Transverse colon (tissue), 4 donors: ENCODE data around the gene CDK2. TPM values are rescaled to one million over a fixed set of nuclear protein-coding genes. Genes with fewer than 3 reads are reported as not detected.

ENCODE experiments used
- DNase-seq: peaks from one replicate; pipeline ENCODE4 v3.0.0-alpha.2; 2019
- H3K27ac ChIP-seq, 4 donors: fragments of 200-600 bp; sonication (generic); 2 replicates each; pipeline ENCODE4 v1.5.1; 2016 to 2018; ENCODE audit warnings: inconsistent platforms in 4 of 4
- H3K27me3 ChIP-seq: fragments of 200-600 bp; sonication (generic); 2 replicates; pipeline ENCODE4 v1.5.1; 2017; ENCODE audit warnings: inconsistent platforms
- H3K36me3 ChIP-seq, 4 donors: fragments of 200-600 bp; sonication (generic); 2 replicates each; pipeline ENCODE4 v1.5.1; 2017 to 2019; ENCODE audit warnings: inconsistent platforms in 4 of 4
- H3K4me1 ChIP-seq, 4 donors: fragments of 200-600 bp; sonication (generic); 2 replicates each; pipeline ENCODE4 v1.5.1; 2017 to 2020; ENCODE audit warnings: inconsistent platforms in 4 of 4
- H3K4me3 ChIP-seq, 4 donors: fragments of 200-600 bp; sonication (generic); 1 replicate in 1 of 4; 2 replicates in 3 of 4; pipeline versions ENCODE4 v1.5.1 to v1.6.1; 2017 to 2019; ENCODE audit warnings: inconsistent platforms in 4 of 4
- H3K9me3 ChIP-seq, 2 donors: fragments of 200-600 bp; sonication (generic); 2 replicates each; pipeline ENCODE4 v1.5.1; 2017 to 2019; ENCODE audit warnings: inconsistent platforms in 2 of 2
- EP300 ChIP-seq: sonication (generic); formaldehyde crosslinking; IDR thresholded peaks from one replicate; pipeline ENCODE4 v1.6.1; 2017; ENCODE audit warnings: antibody characterized with exemption, low read depth
- POLR2A ChIP-seq: fragments of 450-650 bp; IDR thresholded peaks from one replicate; pipeline ENCODE4 v1.6.1; 2016; ENCODE audit warnings: antibody characterized with exemption, mild to moderate bottlenecking, moderate library complexity
- POLR2AphosphoS5 ChIP-seq, 3 donors: sonication (generic); formaldehyde crosslinking; IDR thresholded peaks; one replicate each; pipeline ENCODE4 v1.6.1; 2016; ENCODE audit warnings: antibody characterized with exemption in 3 of 3
- WGBS, 2 donors: methylation state at CpG; one replicate each; pipeline ENCODE4 v1.1.5; 2018; ENCODE audit warnings: low coverage in 1 of 2; 5-methylcytosine and 5-hydroxymethylcytosine counted together
- in situ Hi-C, 4 donors: fragments of 200-750 bp; cut with MboI; loops; one replicate each; pipeline versions ENCODE4 v1.15.0 to v1.15.1; 2017; ENCODE audit warnings: low sequenced_read_pairs in 3 of 4, low pct_ligation_motif_present in 1 of 4, low pct_unique_long_range_greater_than_20kb in 1 of 4
- intact Hi-C: fragments of 100-400 bp; cut with DNase I; formaldehyde crosslinking; loops from one replicate; pipeline ENCODE4 v1.15.1; 2023; ENCODE audit warnings: low total_unique reads
- total RNA-seq, 4 donors: library from RNA; depleted of rRNA; stranded (reverse); fragments of >200 nt; gene quantifications; one replicate each; pipeline ENCODE4 v1.1.0, GENCODE V29; 2016
- TF ChIP-seq, protein P1 (sequence below), 5 experiments: fragments of 200-600 bp in 3 of 5; fragments of 450-650 bp in 2 of 5; sonication (generic) in 3 of 5; IDR thresholded peaks; 1 replicate in 2 of 5; 2 replicates in 3 of 5; pipeline ENCODE4 v1.5.1; 2016 to 2017; ENCODE audit warnings: antibody characterized with exemption in 5 of 5, inconsistent platforms in 3 of 5, mild to moderate bottlenecking in 2 of 5, moderate library complexity in 1 of 5

Gene CDK2
- total RNA-seq, 4 donors from 2014 or later: 6.7 to 22.3 (median 11.1) TPM

DNA sequence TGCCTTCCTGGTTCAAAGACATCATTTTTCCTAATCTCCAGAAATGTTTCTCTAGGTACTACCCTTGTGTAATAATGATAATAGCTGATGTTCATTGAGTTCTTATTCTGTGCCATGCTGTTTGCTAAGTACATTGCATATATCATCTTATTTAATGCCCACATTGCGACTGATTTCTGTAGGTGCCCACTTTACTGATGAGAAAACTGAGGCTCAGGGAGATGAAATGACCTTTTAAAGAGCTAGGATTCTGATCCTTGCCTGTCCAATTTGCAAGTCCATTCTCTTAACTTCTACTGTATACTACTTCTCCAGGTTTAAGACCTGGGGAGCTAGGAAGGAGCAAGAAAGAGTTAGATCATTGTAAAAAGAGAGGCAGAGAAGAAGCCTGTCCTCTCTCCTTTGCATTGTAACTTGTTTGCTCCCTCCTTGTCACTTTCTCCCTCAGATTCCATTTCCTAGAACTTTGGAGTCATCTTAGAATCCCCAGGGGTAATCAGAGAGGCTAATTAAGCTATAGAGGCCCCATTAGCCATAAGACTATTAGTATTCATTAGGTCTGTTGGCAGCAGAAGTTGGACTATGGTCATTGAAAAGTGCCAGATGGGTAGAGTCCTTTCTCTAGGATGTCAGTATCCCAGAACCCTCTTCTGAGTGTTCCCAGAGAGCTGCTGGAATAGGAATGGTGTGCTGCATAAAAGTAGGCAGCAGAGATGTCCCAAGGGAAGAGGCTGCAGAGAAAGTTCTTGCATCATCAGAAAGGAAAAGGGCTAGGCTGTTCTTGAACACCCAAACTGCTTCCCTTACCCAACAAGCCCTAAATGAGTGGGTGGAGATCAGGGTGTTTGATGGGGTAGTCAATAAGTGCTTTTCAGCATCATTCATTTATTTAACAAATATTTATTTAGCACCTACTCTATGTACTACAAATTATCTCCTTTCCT is 32.6 kb upstream of the CDK2 start:
- Histone ChIP-seq H3K9me3 (no peaks in the 10 kb centered on the region), H3K36me3 (no peaks in the 10 kb centered on the region), H3K4me3 (peak overlapping the region in 1 of 4 donors; percentile 77), H3K4me1 (peaks cover 17 to 46% (median 41%) of the 10 kb centered on the region in 4 donors), H3K27ac (peak overlapping the region in 3 of 4 donors; percentile 92 to 99 (median 97)), H3K27me3 (no peaks in the 10 kb centered on the region)
- TF ChIP-seq, protein P1, sequence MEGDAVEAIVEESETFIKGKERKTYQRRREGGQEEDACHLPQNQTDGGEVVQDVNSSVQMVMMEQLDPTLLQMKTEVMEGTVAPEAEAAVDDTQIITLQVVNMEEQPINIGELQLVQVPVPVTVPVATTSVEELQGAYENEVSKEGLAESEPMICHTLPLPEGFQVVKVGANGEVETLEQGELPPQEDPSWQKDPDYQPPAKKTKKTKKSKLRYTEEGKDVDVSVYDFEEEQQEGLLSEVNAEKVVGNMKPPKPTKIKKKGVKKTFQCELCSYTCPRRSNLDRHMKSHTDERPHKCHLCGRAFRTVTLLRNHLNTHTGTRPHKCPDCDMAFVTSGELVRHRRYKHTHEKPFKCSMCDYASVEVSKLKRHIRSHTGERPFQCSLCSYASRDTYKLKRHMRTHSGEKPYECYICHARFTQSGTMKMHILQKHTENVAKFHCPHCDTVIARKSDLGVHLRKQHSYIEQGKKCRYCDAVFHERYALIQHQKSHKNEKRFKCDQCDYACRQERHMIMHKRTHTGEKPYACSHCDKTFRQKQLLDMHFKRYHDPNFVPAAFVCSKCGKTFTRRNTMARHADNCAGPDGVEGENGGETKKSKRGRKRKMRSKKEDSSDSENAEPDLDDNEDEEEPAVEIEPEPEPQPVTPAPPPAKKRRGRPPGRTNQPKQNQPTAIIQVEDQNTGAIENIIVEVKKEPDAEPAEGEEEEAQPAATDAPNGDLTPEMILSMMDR (IDR thresholded peaks at IDR 0.05): no peak
- TF ChIP-seq POLR2AphosphoS5 (IDR thresholded peaks at IDR 0.05) (peak in 1 of 3 donors; percentile 2), POLR2A (no peak), EP300 (no peak)
- DNase-seq: no peak
- intact Hi-C loops: no loop called here
- in situ Hi-C loops: loop anchor here in 2 of 4 donors (10.0 to 25.0 kb wide), 4 partner anchors 119 to 199 kb away; partner anchors contain the start of genes ORMDL2 (in 2 of the 2), SARNP (in 2 of the 2) and GDF11 (in 1 of the 2)
- WGBS, 2 donors: 93 to 100% methylated on average over 1 of the region's 1 CpG

DNA sequence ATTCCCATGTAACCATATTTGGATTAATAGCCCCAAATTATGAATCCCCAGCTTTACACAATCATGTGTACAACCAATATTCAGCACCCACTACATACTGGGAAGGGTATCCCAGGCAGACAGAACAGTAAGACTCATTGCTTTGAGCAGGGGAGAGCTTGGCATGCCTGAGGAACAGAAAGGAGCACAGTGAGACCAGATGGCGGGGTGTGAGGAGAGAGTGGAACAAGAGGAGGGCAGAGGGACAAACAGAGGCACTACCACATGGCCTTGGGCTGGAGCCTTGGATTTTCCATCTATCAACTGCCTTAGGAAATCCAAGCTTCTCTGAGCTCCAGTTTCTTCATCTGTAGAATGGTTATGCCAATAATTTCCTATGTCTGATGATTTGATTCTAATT is 31.9 kb upstream of the CDK2 start:
- Histone ChIP-seq H3K4me1 (peaks cover 10 to 42% (median 35%) of the 10 kb centered on the region in 4 donors), H3K4me3 (no peak overlapping the region), H3K27me3 (no peaks in the 10 kb centered on the region), H3K27ac (no peak overlapping the region), H3K9me3 (no peaks in the 10 kb centered on the region), H3K36me3 (no peaks in the 10 kb centered on the region)
- TF ChIP-seq POLR2A: no peak
- no peak for TF ChIP-seq EP300
- TF ChIP-seq, protein P1 (IDR thresholded peaks at IDR 0.05): no peak
- intact Hi-C loops: loop anchor here (5.0 kb wide), 1 partner anchor 942 kb away; no protein-coding TSS in a partner anchor
- DNase-seq: no peak
- in situ Hi-C loops: loop anchor here in 3 of 4 donors (5.0 to 25.0 kb wide), 5 partner anchors 120 to 200 kb away; partner anchors contain the start of genes ORMDL2 (in 2 of the 3), SARNP (in 2 of the 3) and GDF11 (in 1 of the 3)
- 80 to 100% methylated on average over 1 of the region's 1 CpG for WGBS, 2 donors

DNA sequence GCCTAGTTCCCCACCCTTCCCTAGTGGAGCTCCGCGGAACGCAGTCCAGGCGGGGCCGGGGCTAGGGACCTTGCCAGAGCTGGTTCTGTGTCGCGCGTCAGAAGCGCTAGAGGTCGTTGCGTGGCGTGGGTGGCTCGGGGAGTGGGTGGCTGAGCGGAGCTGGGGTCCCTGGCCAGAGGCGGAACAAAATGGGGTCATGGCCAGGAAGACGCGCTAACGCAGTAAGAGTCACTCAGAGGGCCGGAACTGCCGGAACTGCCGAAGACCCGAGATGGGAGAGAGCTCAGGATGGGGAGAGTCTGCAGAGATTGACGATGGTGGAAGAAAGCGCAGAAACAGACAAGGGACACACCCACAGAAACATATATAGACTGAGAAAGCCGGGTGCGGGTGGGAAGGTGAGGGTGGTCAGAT is 30.9 kb upstream of the CDK2 start:
- Histone ChIP-seq H3K27ac (peak overlapping the region; percentile 23 to 59 (median 32)), H3K4me1 (peaks cover 8 to 40% (median 30%) of the 10 kb centered on the region in 4 donors), H3K27me3 (no peaks in the 10 kb centered on the region), H3K4me3 (peak overlapping the region in 1 of 4 donors; percentile 17), H3K9me3 (no peaks in the 10 kb centered on the region), H3K36me3 (no peaks in the 10 kb centered on the region)
- intact Hi-C loops: loop anchor here (5.0 kb wide), 1 partner anchor 943 kb away; no protein-coding TSS in a partner anchor
- TF ChIP-seq, protein P1 (IDR thresholded peaks at IDR 0.05): no peak
- TF ChIP-seq POLR2AphosphoS5 (IDR thresholded peaks at IDR 0.05) (no peak), POLR2A (no peak), EP300 (no peak)
- no peak for DNase-seq
- in situ Hi-C loops: loop anchor here in 3 of 4 donors (5.0 to 25.0 kb wide), 5 partner anchors 121 to 201 kb away; partner anchors contain the start of genes ORMDL2 (in 2 of the 3), SARNP (in 2 of the 3) and GDF11 (in 1 of the 3)
- 77% methylated on average over 26 of the region's 26 CpGs; no CpG with 5 or more reads in 1 of the 2 donors for WGBS, 2 donors

DNA sequence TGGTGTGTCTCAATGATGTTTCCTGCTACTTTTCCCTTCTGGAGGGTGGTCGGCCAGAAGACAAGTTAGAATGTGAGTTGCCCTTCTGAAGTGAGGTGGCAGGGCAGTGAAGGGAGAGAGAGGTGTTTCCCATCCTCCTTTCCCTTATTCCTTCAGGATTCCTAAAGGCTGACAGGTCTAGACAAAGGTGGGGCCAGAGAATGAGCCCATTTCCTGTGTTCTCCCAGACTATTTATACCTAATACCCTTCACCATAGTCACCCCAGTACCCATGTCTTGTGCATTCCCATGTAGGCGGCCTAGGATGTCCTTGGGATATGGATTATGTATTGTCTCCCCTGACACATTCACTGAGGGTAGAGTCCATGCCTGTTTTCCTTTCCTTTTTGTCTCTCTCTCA is 28.6 kb upstream of the CDK2 start:
- Histone ChIP-seq H3K27ac (no peak overlapping the region), H3K9me3 (no peaks in the 10 kb centered on the region), H3K4me3 (no peak overlapping the region), H3K4me1 (peaks cover 4 to 27% (median 15%) of the 10 kb centered on the region in 4 donors), H3K36me3 (peaks cover 0 to 9% (median 4%) of the 10 kb centered on the region in 4 donors), H3K27me3 (no peaks in the 10 kb centered on the region)
- intact Hi-C loops: loop anchor here (5.0 kb wide), 1 partner anchor 946 kb away; no protein-coding TSS in a partner anchor
- TF ChIP-seq POLR2A (no peak), EP300 (no peak), POLR2AphosphoS5 (IDR thresholded peaks at IDR 0.05) (no peak)
- TF ChIP-seq, protein P1 (IDR thresholded peaks at IDR 0.05): no peak
- no peak for DNase-seq
- WGBS, 2 donors: 90% methylated on average over 2 of the region's 2 CpGs; no CpG with 5 or more reads in 1 of the 2 donors
- in situ Hi-C loops: loop anchor here in 3 of 4 donors (5.0 to 25.0 kb wide), 5 partner anchors 123 to 203 kb away; partner anchors contain the start of genes ORMDL2 (in 2 of the 3), SARNP (in 2 of the 3) and GDF11 (in 1 of the 3)
